ENCODE measurements around the gene KRABD2.
"Not testable (repeated sequence)": the region's sequence is repeated elsewhere in the genome, so short reads cannot be mapped to it uniquely, and the experiment has no call there.

Gene KRABD2

GRCh38 chr17:8392674-8393469 is 16.4 kb upstream of the KRABD2 start:
- DNase-seq (ENCODE audit: low read depth), result no peak

- no peak for DNase-seq (ENCODE audit: low read depth)
Measured at GRCh38 chr17:8392274-8392673, 15.8 kb upstream of the KRABD2 start.

DNA sequence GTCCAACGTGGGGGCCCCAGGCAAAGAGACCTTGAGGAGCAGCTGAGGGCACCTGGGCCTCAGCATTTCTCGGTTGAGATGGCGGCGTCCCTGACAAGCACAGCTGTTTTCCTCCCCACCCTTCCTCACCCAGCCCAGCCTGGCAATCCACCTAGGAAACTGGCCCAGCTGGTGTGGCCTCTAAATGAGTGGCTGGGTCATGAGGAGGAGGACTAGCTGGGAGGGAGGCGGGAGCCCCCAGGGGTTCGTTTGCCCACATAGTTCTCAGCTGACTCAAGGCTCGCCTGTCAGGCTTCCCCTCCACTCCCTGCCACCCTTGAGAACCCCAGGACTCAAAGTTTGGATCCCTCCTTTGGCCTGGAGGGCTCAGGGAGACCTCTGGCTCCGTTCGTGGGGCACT is 15.2 kb upstream of the KRABD2 start:
- peak; percentile 47 for DNase-seq (ENCODE audit: low read depth)

GRCh38 chr17:8387914-8388651 is 11.6 kb upstream of the KRABD2 start:
- no peak for DNase-seq (ENCODE audit: low read depth)

DNA sequence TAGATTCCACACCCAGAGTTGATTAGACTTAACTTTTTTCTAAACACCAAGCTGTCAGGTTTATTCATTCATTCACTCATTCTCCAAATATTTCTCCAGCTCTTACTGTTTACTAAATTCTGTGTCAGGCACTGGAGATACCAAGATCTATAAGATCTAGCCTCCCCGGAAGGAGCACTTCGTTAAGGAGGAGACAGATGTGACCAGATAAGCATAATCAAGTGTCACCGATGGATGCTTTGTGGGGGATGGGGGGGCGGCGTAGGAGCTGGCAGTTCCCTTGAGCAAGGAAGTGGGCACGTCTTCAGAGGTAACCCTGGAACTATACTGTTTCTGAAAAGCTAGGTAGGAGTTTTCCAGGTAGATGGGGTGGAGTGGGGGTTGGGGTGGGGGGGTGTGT is 10.3 kb upstream of the KRABD2 start:
- DNase-seq (ENCODE audit: low read depth), result no peak

GRCh38 chr17:8384801-8385378 is 8.4 kb upstream of the KRABD2 start:
- peak; percentile 63 for DNase-seq (ENCODE audit: low read depth)

- peak; percentile 96 for DNase-seq (ENCODE audit: low read depth)
Measured at GRCh38 chr17:8383143-8383822, 6.8 kb upstream of the KRABD2 start, which contains the start of gene RPL26. Gene RPL26, minus strand, starts transcription at chr17:8383193. Its CDS starts 883 bp downstream, at chr17:8382310.

DNA sequence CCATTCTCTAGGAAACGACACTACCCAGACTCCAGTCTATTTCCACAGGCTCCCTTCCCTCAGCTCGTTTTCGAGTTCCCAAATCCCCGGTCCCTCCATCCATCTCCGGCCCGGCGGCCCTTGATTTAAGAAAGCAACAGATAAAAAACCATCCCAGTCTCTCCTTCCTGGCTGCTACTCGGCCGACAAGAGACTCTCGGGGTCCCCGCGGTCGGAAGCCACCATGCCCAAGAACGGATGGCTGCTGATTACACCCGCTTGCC is 6.3 kb upstream of the KRABD2 start:
- no peak for DNase-seq (ENCODE audit: low read depth)

- no peak for DNase-seq (ENCODE audit: low read depth)
Measured at GRCh38 chr17:8382052-8382879, 5.8 kb upstream of the KRABD2 start.

DNA sequence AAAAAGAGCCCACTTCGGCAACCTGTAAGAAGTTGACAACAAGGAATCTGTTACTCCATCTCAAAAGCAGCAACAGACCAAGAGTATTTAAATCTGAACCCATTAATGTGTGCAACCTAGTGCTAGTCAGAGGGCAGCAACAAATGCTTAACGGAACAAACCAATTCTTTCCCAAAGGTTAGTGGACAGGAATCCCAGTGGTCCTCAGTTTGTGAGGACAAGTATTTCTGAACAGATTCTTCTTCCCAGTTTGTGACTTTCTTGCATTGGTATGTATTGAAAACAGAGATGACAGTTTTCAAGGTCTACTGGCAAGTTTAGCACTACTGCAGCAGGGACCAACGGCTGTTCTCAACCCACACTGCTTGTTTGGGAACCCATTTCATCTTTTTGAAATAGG is 3.5 kb upstream of the KRABD2 start:
- DNase-seq (ENCODE audit: low read depth), result no peak

- not testable (repeated sequence) for DNase-seq (ENCODE audit: low read depth)
Measured at GRCh38 chr17:8378117-8378516, 1.6 kb upstream of the KRABD2 start.

DNA sequence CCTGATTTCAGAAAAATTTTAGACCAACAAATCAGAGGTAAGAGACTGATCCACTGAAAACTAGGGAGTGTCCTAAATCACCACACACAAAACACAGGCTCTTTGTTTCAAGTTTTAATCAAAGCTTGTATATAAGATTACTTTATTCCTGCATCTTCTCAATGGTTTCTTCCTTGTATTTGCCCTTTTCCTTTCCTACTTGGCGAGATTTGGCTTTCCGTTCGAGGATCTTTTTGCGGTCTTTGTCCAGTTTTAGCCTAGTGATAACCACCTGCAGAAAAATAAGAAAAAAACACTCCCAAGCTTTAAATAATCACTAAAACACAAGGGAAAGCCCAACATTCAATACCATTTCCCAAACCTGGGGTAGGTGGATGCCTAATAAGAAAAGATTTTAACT is 918 bp upstream of the KRABD2 start:
- DNase-seq (ENCODE audit: low read depth), result no peak

DNA sequence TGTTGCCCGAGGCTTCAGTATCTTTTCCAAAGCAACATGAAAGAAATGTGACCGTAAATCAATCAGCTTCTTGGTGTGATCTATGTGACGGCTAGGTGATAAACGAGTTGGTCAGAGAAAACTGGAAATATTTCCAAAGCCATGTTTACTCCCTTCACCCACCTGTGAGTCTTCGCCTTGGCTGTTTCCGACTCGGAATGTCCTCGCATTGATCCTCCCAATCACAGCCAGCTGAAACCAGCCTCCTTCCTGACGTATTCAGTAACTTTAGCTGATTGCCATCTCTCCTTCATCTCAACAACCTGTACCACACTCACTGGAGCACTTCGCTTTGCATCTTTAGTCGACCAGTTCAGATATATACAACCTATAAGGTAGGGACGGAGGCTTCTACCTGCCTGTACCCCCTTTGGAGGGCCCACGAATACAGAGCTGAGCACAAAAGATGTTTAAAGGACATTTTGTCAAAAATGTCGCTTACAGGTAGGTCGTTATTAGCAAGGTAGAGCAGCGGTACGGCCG is 705 bp downstream of the KRABD2 start:
- DNase-seq (ENCODE audit: low read depth), result no peak

DNA sequence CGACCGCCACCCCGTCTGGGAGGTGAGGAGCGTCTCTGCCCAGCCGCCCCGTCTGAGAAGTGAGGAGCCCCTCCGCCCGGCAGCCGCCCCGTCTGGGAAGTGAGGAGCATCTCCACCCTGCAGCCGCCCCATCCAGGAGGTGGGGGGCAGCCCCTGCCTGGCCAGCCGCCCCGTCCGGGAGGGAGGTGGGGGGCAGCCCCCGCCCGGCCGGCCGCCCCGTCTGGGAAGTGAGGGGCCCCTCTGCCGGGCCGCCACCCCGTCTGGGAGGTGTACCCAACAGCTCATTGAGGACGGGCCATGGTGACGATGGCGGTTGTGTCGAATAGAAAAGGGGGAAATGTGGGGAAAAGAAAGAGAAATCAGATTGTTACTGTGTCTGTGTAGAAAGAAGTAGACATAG is 2.6 kb downstream of the KRABD2 start:
- not testable (repeated sequence) for DNase-seq (ENCODE audit: low read depth)

GRCh38 chr17:8372422-8372821 is 4.1 kb downstream of the KRABD2 start:
- no peak for DNase-seq (ENCODE audit: low read depth)

- no peak for DNase-seq (ENCODE audit: low read depth)
Measured at GRCh38 chr17:8371786-8372185, 4.7 kb downstream of the KRABD2 start.

- DNase-seq (ENCODE audit: low read depth), result no peak
Measured at GRCh38 chr17:8369944-8370343, 6.6 kb downstream of the KRABD2 start.

GRCh38 chr17:8368193-8368592 is 8.3 kb downstream of the KRABD2 start:
- DNase-seq (ENCODE audit: low read depth), result no peak

DNA sequence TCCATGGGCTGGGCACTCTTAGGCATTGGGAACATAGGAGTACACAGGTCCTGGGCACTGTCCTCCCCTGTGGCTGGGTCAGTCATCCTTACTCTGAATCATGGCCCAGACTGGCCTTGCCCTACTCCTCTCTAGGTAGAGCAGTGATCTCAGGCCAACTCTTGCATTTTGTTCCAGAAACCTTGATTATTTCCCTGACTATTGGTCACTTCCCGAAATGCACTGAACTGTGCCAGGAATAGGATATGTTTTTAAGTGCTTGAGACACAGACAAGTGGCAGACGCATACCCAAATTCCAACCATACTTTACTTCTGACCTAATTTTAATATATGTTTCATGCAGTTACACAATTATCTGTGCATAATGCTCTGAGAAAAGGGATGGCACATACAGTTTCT is 10.3 kb downstream of the KRABD2 start:
- no peak for DNase-seq (ENCODE audit: low read depth)

GRCh38 chr17:8365143-8365542 is 11.4 kb downstream of the KRABD2 start:
- DNase-seq (ENCODE audit: low read depth), result no peak

DNA sequence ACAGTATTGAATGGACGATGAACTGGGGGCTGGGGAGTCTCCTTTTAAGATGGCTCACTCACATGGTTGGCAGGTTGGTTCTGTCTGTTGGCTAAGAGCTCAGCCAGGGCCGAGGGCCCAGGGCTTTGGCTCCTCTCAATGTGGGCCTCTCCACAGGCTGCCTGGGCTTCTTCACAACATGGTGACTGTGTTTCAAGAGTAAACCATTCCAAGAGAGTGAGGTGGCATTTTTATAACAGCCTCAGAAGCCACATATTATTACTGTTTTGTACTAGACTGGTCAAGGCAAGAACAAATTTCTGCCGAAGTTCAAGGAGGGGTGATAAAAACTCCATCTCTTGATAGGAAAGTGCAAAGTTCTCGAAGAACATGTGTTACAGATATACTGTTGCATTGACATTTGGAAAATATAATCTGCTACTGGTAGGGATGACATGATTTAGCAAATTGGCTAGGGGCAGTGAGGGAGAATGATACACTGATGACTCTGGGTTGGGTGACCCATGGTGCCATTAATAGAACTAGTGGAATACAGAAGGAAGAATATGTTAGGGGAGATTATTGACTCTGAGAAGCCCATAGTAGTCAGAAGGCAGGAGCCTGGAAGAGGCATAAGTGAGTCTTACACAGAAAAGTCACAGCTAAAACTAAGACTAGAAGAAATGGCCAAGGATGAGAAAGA is 13.7 kb downstream of the KRABD2 start:
- no peak for DNase-seq (ENCODE audit: low read depth)

Measured in RPMI7951 (cell line).